ENCODE measurements around the gene NADK.

- TF ChIP-seq CTCF (IDR thresholded peaks at IDR 0.05) (no peak), POLR2A (IDR thresholded peaks at IDR 0.05) (no peak)
Observed at GRCh38 chr1:1799716-1800115, 21.4 kb upstream of the NADK start.

All from vagina (tissue), 2 donors.